Stomach smooth muscle (tissue), 2 donors: ENCODE measurements around the gene ABHD2.

Experiments used
- H3K27ac ChIP-seq: one replicate; pipeline ENCODE4 v1.7.0; 2013; ENCODE audit warnings: mild to moderate bottlenecking, low read length, inconsistent platforms
- H3K27me3 ChIP-seq, 2 donors: one replicate each; pipeline ENCODE4 v1.7.0; 2013; ENCODE audit warnings: low read length in 2 of 2; ENCODE audit not compliant: insufficient read depth in 2 of 2, control insufficient read depth in 1 of 2
- H3K36me3 ChIP-seq, 2 donors: one replicate each; pipeline ENCODE4 v1.7.0; 2013; ENCODE audit warnings: low read length in 2 of 2; ENCODE audit not compliant: control insufficient read depth in 2 of 2, insufficient read depth in 2 of 2
- H3K4me1 ChIP-seq: one replicate; pipeline ENCODE4 v1.7.0; 2013; ENCODE audit warnings: low read length; ENCODE audit not compliant: control insufficient read depth, insufficient read depth
- H3K4me3 ChIP-seq, 2 donors: one replicate each; pipeline ENCODE4 v1.7.0; 2013; ENCODE audit warnings: low read length in 2 of 2
- H3K9ac ChIP-seq, 2 donors: one replicate each; pipeline ENCODE4 v1.7.0; 2013; ENCODE audit warnings: low read length in 2 of 2, mild to moderate bottlenecking in 1 of 2
- H3K9me3 ChIP-seq, 2 donors: one replicate each; pipeline ENCODE4 v1.7.0; 2013; ENCODE audit warnings: low read length in 2 of 2; ENCODE audit not compliant: control insufficient read depth in 2 of 2
- donor health status: healthy.
- donor health status: Pancreatic carcinoma.

Gene ABHD2

DNA sequence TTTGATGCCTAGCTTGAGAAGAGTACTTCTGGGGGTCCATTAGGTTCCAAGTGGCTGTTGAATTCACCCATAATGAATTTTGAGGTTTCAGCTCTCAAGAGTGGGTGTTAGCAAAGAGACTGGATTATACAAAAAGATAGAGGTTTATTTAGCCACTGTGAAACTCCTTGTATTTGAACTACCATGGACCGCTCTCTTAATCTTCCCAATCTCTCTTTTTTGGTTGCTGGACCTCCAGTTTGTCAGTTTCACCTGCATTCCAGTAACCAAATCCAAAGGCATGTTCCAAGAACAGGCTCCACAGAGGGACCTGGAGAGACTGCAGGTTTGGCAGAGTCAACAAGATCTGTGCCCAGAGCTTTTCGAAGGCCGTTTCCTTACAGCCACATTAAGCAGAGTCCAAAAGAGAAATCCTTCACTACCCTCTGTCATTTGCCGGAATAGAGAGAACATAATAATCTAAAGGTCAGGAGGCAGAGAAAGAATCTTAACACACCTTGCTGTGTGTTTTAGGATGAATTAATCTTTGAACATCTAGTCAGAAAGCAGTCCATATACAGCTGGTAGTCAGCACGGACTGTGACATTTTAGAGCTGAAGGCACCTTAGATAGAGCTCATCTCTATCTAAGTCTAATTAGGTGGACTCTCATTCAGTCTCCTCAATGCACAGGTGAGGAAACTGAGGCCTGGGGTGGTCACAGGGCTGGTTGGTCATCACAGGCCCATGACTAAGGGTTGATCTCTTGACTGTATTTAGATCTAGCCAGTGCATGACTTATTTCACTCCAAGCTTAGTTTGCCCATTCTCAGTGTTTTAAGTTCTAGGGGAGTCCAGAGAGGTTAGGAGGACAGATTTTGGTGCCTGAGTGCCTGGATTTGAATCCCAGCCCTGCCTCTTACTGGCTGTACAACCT is 1.3 kb downstream of the ABHD2 start:
- H3K27ac ChIP-seq = peak overlapping the region; percentile 91
- H3K36me3 ChIP-seq = no peaks in the 10 kb centered on the region
- H3K4me3 ChIP-seq = peak overlapping the region; percentile 81 to 92
- H3K9me3 ChIP-seq = no peaks in the 10 kb centered on the region
- peak overlapping the region; percentile 89 to 90 for H3K9ac ChIP-seq
- no peaks in the 10 kb centered on the region for H3K27me3 ChIP-seq
- H3K4me1 ChIP-seq = peaks cover 55% of the 10 kb centered on the region

DNA sequence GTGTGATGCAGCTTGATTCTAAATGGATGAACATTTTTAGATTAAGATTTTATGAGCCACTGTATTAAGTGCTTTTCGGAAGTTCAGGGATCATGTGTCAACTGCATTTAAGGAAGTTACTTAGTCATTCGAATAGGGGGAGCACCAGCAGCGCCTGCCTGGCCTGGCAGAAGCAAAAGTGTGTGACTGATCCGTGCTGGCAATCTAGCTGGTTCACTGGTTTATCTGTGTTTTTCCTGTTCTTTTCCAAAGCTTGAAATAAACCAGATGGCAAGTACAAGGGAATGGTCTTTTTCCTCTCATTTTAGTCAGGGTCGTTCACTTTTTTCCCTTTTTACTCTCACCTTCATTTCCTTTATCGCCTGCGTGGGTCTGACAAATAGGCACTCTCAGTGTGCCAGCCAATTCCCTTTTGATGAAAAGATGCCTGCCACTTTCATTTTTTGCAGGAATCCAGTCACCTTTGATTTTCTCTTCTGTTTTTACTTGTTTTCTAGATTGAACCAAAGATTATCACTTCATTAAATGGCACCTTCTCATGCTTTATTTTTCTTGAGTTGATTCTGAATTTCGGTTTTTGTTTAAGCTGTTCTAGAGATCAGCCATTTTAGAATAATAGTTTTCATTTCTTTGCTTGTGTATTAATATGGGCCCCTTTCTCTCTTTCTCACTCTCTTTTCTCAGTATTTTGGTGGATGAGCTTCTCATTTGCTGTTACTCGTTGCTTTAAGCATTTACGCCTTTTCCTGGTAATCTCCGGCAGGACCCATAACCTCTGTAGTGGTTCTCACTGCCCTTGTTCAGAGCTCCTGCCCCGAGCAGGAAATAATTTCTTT is 2.8 kb downstream of the ABHD2 start:
- H3K27me3 ChIP-seq = no peaks in the 10 kb centered on the region
- H3K9ac ChIP-seq = peak overlapping the region; percentile 46 to 51
- H3K36me3 ChIP-seq = peaks cover 0 to 4% of the 10 kb centered on the region in 2 donors
- no peaks in the 10 kb centered on the region for H3K9me3 ChIP-seq
- peak overlapping the region; percentile 4 to 47 for H3K4me3 ChIP-seq
- peak overlapping the region; percentile 66 for H3K27ac ChIP-seq
- H3K4me1 ChIP-seq = peaks cover 51% of the 10 kb centered on the region

DNA sequence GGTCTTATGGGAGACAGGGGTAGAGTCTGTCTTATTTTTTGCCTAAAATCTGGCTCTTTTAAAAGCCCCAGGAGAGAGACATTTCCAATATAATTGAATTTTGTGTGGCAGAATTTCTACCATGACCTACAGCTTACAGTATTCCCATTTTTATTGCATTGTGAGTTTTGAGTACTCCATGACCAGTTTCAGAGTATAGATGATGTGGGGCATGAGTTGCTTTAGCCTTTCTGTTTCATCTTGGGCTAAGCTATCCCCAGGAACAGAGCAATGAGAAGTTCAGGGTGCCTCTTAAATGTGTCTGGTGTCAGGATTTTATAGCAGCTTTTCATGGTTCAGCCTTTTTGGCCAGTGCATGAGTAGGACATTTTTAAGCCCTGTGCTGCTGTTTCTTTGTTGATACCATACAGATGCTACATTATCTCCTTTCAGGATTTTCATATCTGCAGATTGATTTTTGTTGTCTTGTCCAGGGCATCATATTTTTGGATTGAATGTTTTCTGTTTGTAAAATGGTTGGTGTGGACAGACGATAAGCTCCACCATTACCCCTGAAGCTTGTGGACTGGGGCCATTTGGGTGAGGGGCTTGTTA is 3.5 kb downstream of the ABHD2 start:
- Histone ChIP-seq H3K9ac (peak overlapping the region in 1 of 2 donors; percentile 46), H3K9me3 (no peaks in the 10 kb centered on the region), H3K4me1 (peaks cover 51% of the 10 kb centered on the region), H3K27ac (peak overlapping the region; percentile 66), H3K27me3 (no peaks in the 10 kb centered on the region), H3K4me3 (peak overlapping the region; percentile 4 to 47), H3K36me3 (peaks cover 0 to 4% of the 10 kb centered on the region in 2 donors)

DNA sequence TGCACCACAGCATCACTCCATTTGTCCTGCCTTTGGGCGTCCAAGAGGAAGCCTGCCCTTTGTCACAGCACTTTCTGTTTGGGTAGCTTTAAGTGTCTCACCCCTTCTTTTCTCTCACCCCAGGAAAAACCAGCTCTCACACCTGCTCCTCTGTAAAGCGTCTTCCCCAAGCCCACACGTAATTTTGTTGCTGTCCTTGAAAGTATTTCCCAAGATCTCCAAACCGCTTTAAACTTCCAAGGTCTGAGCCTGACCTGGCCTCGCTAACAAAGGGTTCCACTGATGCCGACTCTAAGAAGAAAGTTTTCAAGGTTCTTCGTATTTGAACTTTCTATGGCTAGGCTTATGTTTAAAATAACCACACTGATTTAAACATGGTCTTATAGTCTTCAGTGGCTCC is 5.3 kb downstream of the ABHD2 start:
- H3K9ac ChIP-seq = peak overlapping the region in 1 of 2 donors; percentile 10
- H3K36me3 ChIP-seq = peaks cover 0 to 4% of the 10 kb centered on the region in 2 donors
- no peaks in the 10 kb centered on the region for H3K27me3 ChIP-seq
- no peak overlapping the region for H3K4me3 ChIP-seq
- H3K9me3 ChIP-seq = no peaks in the 10 kb centered on the region
- H3K27ac ChIP-seq = peak overlapping the region; percentile 76
- H3K4me1 ChIP-seq = peaks cover 48% of the 10 kb centered on the region

DNA sequence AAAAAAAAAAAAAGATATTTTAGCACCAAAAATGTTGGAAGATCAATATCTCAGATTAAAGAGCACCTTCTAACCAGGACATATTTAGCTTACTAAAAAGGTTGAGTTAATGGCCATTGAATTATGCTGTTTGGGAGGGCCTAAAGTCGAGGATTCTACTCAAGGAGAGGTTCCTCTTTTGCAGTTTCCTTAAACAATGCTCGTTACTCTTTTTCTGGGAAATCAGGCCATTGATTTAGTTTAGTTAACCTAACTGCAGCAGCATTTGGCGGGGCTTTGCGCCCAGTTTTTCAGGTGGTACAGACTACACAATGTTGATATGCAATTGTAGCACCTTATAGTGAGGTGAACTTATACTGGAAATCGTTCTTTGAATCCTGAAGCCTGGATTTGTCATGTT is 6.8 kb downstream of the ABHD2 start:
- Histone ChIP-seq H3K4me1 (peaks cover 43% of the 10 kb centered on the region), H3K27ac (no peak overlapping the region)

DNA sequence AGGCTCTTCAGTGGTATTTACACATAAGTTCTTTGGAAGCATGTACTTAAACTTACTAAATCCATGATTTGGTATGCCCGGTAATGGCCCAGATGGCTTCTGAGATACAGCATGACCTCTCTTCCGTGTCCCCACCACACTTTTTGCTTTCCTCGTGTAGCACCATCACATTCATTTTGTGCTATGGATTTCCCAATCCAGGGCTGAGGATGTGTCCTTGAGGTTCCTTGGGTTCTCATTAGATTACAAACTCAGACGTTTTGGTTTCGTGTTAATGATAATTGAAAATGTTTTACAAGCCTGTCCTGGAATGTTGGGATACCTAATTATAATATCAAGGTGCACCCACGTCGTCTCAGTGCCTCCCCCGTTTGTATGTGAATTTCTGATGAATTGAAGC is 7.3 kb downstream of the ABHD2 start:
- H3K27ac ChIP-seq = no peak overlapping the region
- no peak overlapping the region for H3K9ac ChIP-seq
- peaks cover 43% of the 10 kb centered on the region for H3K4me1 ChIP-seq
- no peaks in the 10 kb centered on the region for H3K27me3 ChIP-seq
- no peak overlapping the region for H3K4me3 ChIP-seq
- H3K36me3 ChIP-seq = peaks cover 0 to 4% of the 10 kb centered on the region in 2 donors
- no peaks in the 10 kb centered on the region for H3K9me3 ChIP-seq

More for the DNA sequence above, 6.8 kb downstream of the ABHD2 start:
- Histone ChIP-seq H3K4me3 (no peak overlapping the region), H3K9me3 (no peaks in the 10 kb centered on the region), H3K36me3 (peaks cover 0 to 4% of the 10 kb centered on the region in 2 donors), H3K9ac (no peak overlapping the region), H3K27me3 (no peaks in the 10 kb centered on the region)

DNA sequence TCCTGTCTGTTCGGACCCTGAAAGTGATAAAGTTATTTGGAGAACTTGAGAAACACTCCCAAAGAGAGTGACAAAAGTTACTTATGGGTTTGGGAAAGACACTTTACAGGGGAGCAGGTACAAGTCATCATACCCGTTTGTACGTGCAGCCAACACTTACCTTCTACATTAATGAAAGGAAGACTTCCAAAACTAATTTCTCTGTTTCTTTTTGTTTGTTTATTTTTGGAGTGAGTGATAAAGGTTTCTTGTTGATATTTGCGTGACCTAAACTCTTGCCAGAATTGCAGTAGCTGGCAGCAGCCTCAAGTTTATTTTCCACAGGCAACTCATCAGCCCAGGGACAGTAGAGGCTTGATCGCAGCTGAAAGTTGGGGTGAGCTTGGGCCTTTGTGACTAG is 8.4 kb downstream of the ABHD2 start:
- Histone ChIP-seq H3K4me1 (peaks cover 45% of the 10 kb centered on the region), H3K9ac (no peak overlapping the region), H3K36me3 (peaks cover 0 to 4% of the 10 kb centered on the region in 2 donors), H3K27me3 (no peaks in the 10 kb centered on the region), H3K9me3 (no peaks in the 10 kb centered on the region), H3K27ac (no peak overlapping the region), H3K4me3 (no peak overlapping the region)

DNA sequence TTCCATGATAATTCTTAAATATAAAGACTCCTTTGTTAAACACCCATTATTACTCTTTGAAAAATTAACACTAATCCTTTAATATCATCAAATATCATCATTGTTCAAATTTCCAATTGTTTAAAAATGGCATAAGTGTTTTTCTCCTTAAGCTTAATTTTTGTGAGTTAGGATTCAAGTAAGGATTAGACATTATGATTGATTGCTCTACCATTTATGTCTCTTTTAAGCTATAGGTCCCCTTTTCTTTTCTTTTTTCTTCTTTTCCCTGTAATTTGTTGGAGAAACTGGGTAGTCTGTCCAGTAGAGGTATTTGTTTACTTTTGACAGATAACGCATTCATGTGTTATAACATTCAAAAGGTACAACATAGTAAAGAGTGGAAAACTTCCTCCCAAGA is 9.1 kb downstream of the ABHD2 start:
- H3K27ac ChIP-seq = no peak overlapping the region
- peaks cover 48% of the 10 kb centered on the region for H3K4me1 ChIP-seq
- H3K27me3 ChIP-seq = no peaks in the 10 kb centered on the region
- H3K9ac ChIP-seq = no peak overlapping the region
- no peaks in the 10 kb centered on the region for H3K9me3 ChIP-seq
- no peak overlapping the region for H3K4me3 ChIP-seq
- H3K36me3 ChIP-seq = peaks cover 0 to 4% of the 10 kb centered on the region in 2 donors

DNA sequence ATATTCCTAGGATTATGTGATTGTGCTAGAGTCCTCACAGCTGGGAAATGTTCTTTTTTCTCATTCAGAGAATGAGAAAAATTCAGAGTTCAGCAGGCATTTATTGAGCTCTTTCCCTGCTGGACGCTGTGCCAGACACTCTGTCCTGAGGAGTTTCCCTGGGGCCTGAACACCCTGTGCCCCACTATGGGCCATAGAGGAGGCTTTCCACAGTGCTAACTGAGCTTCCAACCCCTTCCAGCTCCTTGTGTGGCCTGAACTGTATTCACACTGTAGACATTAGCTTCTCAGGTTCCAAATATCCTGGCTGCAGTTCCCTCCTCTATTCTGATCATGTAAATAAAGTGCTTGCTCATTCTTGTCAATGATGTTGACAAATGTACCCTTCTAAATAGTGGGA is 10.0 kb downstream of the ABHD2 start:
- peaks cover 0 to 4% of the 10 kb centered on the region in 2 donors for H3K36me3 ChIP-seq
- H3K27ac ChIP-seq = no peak overlapping the region
- no peaks in the 10 kb centered on the region for H3K9me3 ChIP-seq
- H3K4me3 ChIP-seq = no peak overlapping the region
- peaks cover 44% of the 10 kb centered on the region for H3K4me1 ChIP-seq
- no peaks in the 10 kb centered on the region for H3K27me3 ChIP-seq
- no peak overlapping the region for H3K9ac ChIP-seq

DNA sequence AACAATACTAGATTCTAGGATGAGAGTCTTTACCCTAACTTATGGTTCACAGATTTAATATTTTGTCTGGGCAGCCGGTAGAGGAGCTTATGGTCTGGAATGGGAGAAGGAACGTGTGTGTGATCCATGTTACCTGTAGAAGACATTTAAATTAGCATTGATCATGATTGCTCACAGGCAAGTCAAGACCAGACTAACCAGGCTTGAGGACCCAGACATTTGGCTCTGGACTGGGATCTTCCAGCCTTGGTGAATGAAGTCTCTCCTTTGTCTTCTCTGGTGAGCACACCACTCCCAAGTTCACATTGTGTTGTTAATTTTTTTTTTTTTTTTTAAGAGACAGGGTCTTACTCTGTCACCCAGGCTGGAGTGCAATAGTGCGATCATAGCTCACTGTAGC is 11.7 kb downstream of the ABHD2 start:
- Histone ChIP-seq H3K27ac (no peak overlapping the region), H3K4me1 (peaks cover 48% of the 10 kb centered on the region), H3K9me3 (no peaks in the 10 kb centered on the region), H3K36me3 (peaks cover 2 to 7% of the 10 kb centered on the region in 2 donors), H3K9ac (no peak overlapping the region), H3K27me3 (no peaks in the 10 kb centered on the region), H3K4me3 (no peak overlapping the region)
